Retinal pigment epithelial cell (primary cell): ENCODE results near the gene GPR22.

ENCODE experiments used
- DNase-seq: peaks from one replicate; pipeline ENCODE4 v3.0.0-alpha.2; 2010; ENCODE audit warnings: low read depth
- H3K4me3 ChIP-seq: 2 replicates; pipeline ENCODE4 v1.5.1; 2011; ENCODE audit warnings: mild to moderate bottlenecking, low read length, control low read depth, moderate library complexity
- TF ChIP-seq, protein P1 (sequence below): conservative IDR thresholded peaks from 2 replicates; pipeline ENCODE4 v1.5.1; 2011; ENCODE audit warnings: low read depth, low read length, control low read depth, inconsistent platforms

The GPR22 gene

DNA sequence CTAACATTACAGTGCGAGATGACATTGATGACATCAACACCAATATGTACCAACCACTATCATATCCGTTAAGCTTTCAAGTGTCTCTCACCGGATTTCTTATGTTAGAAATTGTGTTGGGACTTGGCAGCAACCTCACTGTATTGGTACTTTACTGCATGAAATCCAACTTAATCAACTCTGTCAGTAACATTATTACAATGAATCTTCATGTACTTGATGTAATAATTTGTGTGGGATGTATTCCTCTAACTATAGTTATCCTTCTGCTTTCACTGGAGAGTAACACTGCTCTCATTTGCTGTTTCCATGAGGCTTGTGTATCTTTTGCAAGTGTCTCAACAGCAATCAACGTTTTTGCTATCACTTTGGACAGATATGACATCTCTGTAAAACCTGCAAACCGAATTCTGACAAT lies 4.3 kb downstream of the GPR22 start:
- H3K4me3 ChIP-seq: no peak overlapping the region
- TF ChIP-seq, protein P1, sequence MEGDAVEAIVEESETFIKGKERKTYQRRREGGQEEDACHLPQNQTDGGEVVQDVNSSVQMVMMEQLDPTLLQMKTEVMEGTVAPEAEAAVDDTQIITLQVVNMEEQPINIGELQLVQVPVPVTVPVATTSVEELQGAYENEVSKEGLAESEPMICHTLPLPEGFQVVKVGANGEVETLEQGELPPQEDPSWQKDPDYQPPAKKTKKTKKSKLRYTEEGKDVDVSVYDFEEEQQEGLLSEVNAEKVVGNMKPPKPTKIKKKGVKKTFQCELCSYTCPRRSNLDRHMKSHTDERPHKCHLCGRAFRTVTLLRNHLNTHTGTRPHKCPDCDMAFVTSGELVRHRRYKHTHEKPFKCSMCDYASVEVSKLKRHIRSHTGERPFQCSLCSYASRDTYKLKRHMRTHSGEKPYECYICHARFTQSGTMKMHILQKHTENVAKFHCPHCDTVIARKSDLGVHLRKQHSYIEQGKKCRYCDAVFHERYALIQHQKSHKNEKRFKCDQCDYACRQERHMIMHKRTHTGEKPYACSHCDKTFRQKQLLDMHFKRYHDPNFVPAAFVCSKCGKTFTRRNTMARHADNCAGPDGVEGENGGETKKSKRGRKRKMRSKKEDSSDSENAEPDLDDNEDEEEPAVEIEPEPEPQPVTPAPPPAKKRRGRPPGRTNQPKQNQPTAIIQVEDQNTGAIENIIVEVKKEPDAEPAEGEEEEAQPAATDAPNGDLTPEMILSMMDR: no peak
- DNase-seq: no peak

DNA sequence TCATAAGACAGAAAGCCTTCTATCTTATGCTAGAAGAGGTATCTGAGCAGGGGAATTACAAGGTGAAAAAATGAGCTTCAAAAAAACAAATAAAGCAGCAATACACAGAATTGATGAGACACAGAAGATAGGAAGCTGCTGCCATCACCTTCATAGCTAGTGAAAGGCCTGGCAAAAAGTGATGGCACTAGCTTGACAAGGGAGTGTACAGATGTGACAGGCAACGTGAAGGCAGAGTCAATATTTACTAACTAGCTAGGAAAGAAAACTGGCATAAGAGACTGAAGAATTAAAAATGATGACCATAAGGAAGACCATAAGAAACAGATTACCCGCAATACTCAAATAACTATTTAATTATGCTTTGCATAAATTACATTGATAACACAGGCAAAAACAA lies 9.4 kb downstream of the GPR22 start:
- TF ChIP-seq, protein P1: no peak
- no peak for DNase-seq
- H3K4me3 ChIP-seq: no peak overlapping the region

DNA sequence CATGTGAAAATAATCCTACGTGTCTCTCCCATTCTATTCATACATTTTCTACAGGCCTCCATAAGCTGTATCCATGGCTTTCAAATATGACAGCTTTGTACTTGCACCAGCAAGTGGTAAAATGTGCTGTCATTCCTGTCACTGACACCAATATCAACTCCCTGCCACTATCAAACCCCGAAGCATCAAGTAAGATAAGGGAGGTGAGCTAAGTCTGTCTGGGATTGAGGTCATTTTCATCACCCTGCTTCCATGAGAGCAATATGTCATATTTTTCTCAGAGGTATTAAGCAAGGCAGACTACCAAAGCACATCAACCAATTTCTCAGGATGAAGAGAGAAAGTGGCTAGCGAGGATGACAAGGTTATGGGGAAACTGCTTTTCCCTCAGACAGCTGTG lies 11.1 kb downstream of the GPR22 start:
- DNase-seq: no peak
- TF ChIP-seq, protein P1: no peak
- H3K4me3 ChIP-seq: no peak overlapping the region

DNA sequence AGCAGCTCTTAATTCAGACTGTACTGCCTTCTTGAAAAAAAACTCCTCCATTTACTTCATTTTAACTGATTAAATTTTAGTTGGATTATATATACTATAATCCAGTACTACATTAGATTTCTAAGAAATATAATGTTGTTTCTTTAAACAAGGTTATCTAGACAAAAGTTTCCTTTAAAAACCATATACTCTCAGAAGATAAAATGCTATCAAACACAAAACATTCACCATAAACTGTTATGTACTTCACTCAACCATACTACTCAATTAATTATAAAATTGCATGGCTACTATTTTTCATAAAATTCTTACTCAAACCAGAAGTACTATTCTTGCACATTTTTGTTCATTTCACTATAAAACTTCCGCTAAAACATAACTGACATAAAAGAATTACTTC lies 12.7 kb downstream of the GPR22 start:
- TF ChIP-seq, protein P1: no peak
- no peak overlapping the region for H3K4me3 ChIP-seq
- DNase-seq: no peak

DNA sequence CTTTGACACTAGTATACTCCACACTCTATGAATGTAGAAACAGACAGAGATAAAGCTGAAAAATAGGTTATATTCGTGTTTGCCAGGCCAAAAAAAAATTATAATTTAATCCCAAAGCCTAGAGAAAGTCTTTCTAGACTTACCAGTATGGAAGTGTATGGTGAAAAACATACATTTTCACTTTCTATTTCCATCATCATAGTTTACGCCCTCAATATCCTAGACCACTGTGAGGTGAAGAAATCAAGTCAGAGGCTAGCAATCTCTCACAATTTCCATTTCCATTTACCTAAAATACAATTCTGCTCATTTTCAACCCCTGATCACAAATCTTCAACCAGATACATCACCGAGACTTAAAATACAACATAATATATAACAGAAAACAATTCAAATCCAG lies 16.2 kb downstream of the GPR22 start:
- TF ChIP-seq, protein P1: no peak
- no peak overlapping the region for H3K4me3 ChIP-seq
- no peak for DNase-seq

DNA sequence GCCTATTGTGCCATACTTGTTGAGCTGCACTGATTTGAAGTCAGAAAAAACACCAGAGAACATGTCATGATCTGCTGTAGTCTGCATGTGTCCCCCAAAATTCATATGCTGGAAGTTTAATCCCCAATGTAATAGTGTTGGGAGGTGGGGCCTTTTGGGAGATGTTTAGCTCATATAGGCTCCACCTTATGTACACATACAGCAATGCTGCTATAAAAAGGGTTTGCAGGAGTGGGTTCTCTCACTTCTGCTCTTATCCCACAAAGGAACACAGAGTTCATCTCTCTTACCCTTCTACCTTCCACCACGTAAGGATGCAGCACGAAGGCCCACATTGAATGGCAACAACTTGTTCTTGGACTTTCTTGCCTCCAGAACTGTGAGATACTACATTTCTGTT lies 23.0 kb downstream of the GPR22 start:
- no peak overlapping the region for H3K4me3 ChIP-seq
- DNase-seq: no peak
- TF ChIP-seq, protein P1: no peak

DNA sequence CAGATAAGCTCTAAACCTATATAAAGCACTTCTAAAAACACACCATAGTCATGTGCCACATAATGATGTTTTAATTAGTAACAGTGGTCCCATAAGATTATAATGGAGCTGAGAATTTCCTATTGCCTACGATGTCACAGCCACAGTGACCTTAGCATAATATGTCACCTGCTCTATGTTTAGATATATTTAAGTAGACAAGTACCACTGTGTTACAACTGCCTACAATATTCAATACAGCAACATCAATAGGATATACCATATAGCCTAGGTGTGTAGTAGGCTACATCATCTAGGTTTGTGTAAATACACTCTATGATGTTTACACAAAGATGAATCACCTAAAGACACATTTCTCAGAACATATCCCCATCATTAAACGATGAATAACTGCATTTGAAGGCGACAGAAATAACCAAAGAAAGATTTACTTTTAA lies 24.5 kb downstream of the GPR22 start:
- TF ChIP-seq, protein P1: no peak
- no peak for DNase-seq
- no peak overlapping the region for H3K4me3 ChIP-seq
